Measurements from ENCODE around the gene STARD10. TPM values are rescaled to one million over a fixed set of nuclear protein-coding genes. Genes with fewer than 3 reads are reported as not detected.

STARD10 gene
- total and polyA plus RNA-seq, 2 experiments from 2014 or later, result 16.6 to 20.5 TPM

DNA sequence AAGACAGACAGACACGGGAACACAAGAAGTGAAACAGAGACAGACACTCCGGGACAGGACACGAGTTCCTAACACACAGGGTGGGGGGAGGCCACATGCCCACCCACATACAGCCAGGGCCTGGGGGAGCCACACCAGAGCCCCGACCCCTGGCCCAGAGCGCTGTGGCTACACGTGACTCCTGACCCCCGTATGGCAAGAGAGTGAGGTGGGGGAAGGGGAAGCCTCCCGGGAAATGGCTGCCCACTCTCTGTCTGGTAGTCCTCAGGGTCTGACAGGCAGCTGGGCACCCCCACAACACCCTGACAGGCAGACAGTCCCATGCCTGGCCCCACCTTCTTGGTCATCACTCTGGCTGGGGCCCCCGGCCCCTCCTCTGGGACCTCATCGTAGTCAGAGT is 81.0 kb downstream of the STARD10 start:
- H3K79me2 ChIP-seq (replicated peaks; ENCODE audit: insufficient read depth), result peaks cover 4% of the 10 kb centered on the region; the same call in 1 of the 2 replicates
- H3K4me1 Mint-ChIP-seq, result peaks cover 21% of the 10 kb centered on the region
- peaks cover 7% of the 10 kb centered on the region for H3K27me3 Mint-ChIP-seq (ENCODE audit: insufficient read depth, low read depth, poor library complexity)
- no peaks in the 10 kb centered on the region for H3K4me1 ChIP-seq (ENCODE audit: insufficient read depth)
- no peaks in the 10 kb centered on the region for H3F3A ChIP-seq (replicated peaks; ENCODE audit: low read depth)
- H3K27me3 ChIP-seq (ENCODE audit: insufficient read depth), result no peaks in the 10 kb centered on the region
- H4K20me1 ChIP-seq (replicated peaks; ENCODE audit: insufficient read depth), result peaks cover 26% of the 10 kb centered on the region
- no peaks in the 10 kb centered on the region for H3K9me2 ChIP-seq (ENCODE audit: insufficient read depth)
- H3K9me3 Mint-ChIP-seq, result no peaks in the 10 kb centered on the region; the same call in 2 of the 3 replicates
- peak overlapping the region; percentile 31; the same call in 1 of the 2 replicates for H3K27ac Mint-ChIP-seq
- no peaks in the 10 kb centered on the region; the same call in 1 of the 2 replicates for H3K36me3 ChIP-seq (ENCODE audit: insufficient read depth)
- no peak overlapping the region for H3K27ac ChIP-seq (ENCODE audit: low read depth)
- no peak overlapping the region for H3K4me3 Mint-ChIP-seq
- H3K36me3 Mint-ChIP-seq (ENCODE audit: low read depth), result peaks cover 21% of the 10 kb centered on the region
- no peak overlapping the region for H2AFZ ChIP-seq
- no peak for DNase-seq (ENCODE audit: low spot score)
- no peak overlapping the region for H3K4me3 ChIP-seq
- no peak for ATAC-seq
- no peak overlapping the region for H3K4me2 ChIP-seq
- TF ChIP-seq, protein P1, sequence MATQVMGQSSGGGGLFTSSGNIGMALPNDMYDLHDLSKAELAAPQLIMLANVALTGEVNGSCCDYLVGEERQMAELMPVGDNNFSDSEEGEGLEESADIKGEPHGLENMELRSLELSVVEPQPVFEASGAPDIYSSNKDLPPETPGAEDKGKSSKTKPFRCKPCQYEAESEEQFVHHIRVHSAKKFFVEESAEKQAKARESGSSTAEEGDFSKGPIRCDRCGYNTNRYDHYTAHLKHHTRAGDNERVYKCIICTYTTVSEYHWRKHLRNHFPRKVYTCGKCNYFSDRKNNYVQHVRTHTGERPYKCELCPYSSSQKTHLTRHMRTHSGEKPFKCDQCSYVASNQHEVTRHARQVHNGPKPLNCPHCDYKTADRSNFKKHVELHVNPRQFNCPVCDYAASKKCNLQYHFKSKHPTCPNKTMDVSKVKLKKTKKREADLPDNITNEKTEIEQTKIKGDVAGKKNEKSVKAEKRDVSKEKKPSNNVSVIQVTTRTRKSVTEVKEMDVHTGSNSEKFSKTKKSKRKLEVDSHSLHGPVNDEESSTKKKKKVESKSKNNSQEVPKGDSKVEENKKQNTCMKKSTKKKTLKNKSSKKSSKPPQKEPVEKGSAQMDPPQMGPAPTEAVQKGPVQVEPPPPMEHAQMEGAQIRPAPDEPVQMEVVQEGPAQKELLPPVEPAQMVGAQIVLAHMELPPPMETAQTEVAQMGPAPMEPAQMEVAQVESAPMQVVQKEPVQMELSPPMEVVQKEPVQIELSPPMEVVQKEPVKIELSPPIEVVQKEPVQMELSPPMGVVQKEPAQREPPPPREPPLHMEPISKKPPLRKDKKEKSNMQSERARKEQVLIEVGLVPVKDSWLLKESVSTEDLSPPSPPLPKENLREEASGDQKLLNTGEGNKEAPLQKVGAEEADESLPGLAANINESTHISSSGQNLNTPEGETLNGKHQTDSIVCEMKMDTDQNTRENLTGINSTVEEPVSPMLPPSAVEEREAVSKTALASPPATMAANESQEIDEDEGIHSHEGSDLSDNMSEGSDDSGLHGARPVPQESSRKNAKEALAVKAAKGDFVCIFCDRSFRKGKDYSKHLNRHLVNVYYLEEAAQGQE (IDR thresholded peaks at IDR 0.05; ENCODE audit: unreplicated experiment), result no peak
- TF ChIP-seq ZNF114 (CRISPR knock-in tag; IDR thresholded peaks at IDR 0.05), result no peak
- TF ChIP-seq, protein P2, sequence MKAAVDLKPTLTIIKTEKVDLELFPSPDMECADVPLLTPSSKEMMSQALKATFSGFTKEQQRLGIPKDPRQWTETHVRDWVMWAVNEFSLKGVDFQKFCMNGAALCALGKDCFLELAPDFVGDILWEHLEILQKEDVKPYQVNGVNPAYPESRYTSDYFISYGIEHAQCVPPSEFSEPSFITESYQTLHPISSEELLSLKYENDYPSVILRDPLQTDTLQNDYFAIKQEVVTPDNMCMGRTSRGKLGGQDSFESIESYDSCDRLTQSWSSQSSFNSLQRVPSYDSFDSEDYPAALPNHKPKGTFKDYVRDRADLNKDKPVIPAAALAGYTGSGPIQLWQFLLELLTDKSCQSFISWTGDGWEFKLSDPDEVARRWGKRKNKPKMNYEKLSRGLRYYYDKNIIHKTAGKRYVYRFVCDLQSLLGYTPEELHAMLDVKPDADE (IDR thresholded peaks at IDR 0.05), result no peak
- TF ChIP-seq NANOG (IDR thresholded peaks at IDR 0.05; ENCODE audit: borderline replicate concordance), result no peak
- no peak for TF ChIP-seq EZH2 (IDR thresholded peaks at IDR 0.05; ENCODE audit: low read depth, unreplicated experiment)
- TF ChIP-seq, protein P3, sequence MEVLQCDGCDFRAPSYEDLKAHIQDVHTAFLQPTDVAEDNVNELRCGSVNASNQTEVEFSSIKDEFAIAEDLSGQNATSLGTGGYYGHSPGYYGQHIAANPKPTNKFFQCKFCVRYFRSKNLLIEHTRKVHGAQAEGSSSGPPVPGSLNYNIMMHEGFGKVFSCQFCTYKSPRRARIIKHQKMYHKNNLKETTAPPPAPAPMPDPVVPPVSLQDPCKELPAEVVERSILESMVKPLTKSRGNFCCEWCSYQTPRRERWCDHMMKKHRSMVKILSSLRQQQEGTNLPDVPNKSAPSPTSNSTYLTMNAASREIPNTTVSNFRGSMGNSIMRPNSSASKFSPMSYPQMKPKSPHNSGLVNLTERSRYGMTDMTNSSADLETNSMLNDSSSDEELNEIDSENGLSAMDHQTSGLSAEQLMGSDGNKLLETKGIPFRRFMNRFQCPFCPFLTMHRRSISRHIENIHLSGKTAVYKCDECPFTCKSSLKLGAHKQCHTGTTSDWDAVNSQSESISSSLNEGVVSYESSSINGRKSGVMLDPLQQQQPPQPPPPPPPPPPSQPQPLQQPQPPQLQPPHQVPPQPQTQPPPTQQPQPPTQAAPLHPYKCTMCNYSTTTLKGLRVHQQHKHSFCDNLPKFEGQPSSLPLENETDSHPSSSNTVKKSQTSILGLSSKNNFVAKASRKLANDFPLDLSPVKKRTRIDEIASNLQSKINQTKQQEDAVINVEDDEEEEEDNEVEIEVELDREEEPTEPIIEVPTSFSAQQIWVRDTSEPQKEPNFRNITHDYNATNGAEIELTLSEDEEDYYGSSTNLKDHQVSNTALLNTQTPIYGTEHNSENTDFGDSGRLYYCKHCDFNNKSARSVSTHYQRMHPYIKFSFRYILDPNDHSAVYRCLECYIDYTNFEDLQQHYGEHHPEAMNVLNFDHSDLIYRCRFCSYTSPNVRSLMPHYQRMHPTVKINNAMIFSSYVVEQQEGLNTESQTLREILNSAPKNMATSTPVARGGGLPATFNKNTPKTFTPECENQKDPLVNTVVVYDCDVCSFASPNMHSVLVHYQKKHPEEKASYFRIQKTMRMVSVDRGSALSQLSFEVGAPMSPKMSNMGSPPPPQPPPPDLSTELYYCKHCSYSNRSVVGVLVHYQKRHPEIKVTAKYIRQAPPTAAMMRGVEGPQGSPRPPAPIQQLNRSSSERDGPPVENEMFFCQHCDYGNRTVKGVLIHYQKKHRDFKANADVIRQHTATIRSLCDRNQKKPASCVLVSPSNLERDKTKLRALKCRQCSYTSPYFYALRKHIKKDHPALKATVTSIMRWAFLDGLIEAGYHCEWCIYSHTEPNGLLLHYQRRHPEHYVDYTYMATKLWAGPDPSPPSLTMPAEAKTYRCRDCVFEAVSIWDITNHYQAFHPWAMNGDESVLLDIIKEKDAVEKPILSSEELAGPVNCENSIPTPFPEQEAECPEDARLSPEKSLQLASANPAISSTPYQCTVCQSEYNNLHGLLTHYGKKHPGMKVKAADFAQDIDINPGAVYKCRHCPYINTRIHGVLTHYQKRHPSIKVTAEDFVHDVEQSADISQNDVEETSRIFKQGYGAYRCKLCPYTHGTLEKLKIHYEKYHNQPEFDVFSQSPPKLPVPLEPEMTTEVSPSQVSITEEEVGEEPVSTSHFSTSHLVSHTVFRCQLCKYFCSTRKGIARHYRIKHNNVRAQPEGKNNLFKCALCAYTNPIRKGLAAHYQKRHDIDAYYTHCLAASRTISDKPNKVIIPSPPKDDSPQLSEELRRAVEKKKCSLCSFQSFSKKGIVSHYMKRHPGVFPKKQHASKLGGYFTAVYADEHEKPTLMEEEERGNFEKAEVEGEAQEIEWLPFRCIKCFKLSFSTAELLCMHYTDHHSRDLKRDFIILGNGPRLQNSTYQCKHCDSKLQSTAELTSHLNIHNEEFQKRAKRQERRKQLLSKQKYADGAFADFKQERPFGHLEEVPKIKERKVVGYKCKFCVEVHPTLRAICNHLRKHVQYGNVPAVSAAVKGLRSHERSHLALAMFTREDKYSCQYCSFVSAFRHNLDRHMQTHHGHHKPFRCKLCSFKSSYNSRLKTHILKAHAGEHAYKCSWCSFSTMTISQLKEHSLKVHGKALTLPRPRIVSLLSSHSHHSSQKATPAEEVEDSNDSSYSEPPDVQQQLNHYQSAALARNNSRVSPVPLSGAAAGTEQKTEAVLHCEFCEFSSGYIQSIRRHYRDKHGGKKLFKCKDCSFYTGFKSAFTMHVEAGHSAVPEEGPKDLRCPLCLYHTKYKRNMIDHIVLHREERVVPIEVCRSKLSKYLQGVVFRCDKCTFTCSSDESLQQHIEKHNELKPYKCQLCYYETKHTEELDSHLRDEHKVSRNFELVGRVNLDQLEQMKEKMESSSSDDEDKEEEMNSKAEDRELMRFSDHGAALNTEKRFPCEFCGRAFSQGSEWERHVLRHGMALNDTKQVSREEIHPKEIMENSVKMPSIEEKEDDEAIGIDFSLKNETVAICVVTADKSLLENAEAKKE (CRISPR knock-in tag; IDR thresholded peaks at IDR 0.05), result no peak
- no peak for TF ChIP-seq POLR2AphosphoS5 (IDR thresholded peaks at IDR 0.05; ENCODE audit: low read depth)

All from GM23338 (cell line).